Left lung (tissue), 10 donors: ENCODE data around the gene KLF11. TPM values are rescaled to one million over a fixed set of nuclear protein-coding genes. Genes with fewer than 3 reads are reported as not detected.
A peak's percentile ranks its signal among the peaks of the same experiment; 100 is the strongest.

Source experiments
- ATAC-seq: fragments of 200-7000 bp; cut with Tn5 transposase; one replicate; pipeline ENCODE4 v1.9.1; 2020; ENCODE audit warnings: moderate library complexity
- DNase-seq, 4 donors: peaks; one replicate each; pipeline ENCODE4 v3.0.0-alpha.2; 2013 to 2020
- H3K27ac ChIP-seq, 2 donors: fragments of 200-600 bp; sonication (generic) in 1 of 2; one replicate each; pipeline versions ENCODE4 v1.5.0 to v1.8.0; 2020 to 2021
- H3K27me3 ChIP-seq, 2 donors: fragments of 200-600 bp; sonication (generic) in 1 of 2; one replicate each; pipeline versions ENCODE4 v1.5.0 to v1.8.0; 2020 to 2021
- H3K36me3 ChIP-seq, 2 donors: fragments of 200-600 bp; sonication (generic) in 1 of 2; one replicate each; pipeline versions ENCODE4 v1.5.0 to v1.8.0; 2020 to 2021
- H3K4me1 ChIP-seq, 2 donors: fragments of 200-600 bp; one replicate each; pipeline ENCODE4 v1.8.0; 2021
- H3K4me3 ChIP-seq, 2 donors: fragments of 200-600 bp; sonication (generic) in 1 of 2; one replicate each; pipeline versions ENCODE4 v1.5.0 to v1.8.0; 2020 to 2021; ENCODE audit warnings: mild to moderate bottlenecking in 1 of 2
- H3K9me3 ChIP-seq, 2 donors: fragments of 200-600 bp; sonication (generic) in 1 of 2; one replicate each; pipeline versions ENCODE4 v1.5.0 to v1.8.0; 2020 to 2021
- intact Hi-C, 2 donors: fragments of 100-400 bp; cut with DNase I; formaldehyde crosslinking; loops; one replicate each; pipeline versions ENCODE4 v1.11.2 to v1.14.2; 2022
- polyA plus RNA-seq, 6 donors: library from polyadenylated mRNA; unstranded; fragments of 120-200 nt; gene quantifications; one replicate each; pipeline ENCODE4 v1.2.1, GENCODE V29; 2013; ENCODE audit not compliant: insufficient read length in 6 of 6
- total RNA-seq, 2 donors: library from RNA; stranded (reverse); fragmentation: NEBNext Ultra II Directional; extraction: Animal tissue kit (Norgen Biotek cat#: 25700); gene quantifications; one replicate each; pipeline ENCODE4 v1.2.1, GENCODE V29; 2021
- TF ChIP-seq, protein P1 (sequence below), 2 donors: fragments of 200-600 bp; sonication (generic) in 1 of 2; IDR thresholded peaks; one replicate each; pipeline versions ENCODE4 v1.5.0 to v1.8.0; 2021; ENCODE audit warnings: antibody characterized with exemption in 2 of 2
- donor health status: DM: no; HTN: yes; CAD: no.
- donor health status: DM: no; HTN: no; CAD: no.

KLF11 gene
- total and polyA plus RNA-seq, 8 donors = 15.7 to 23.0 (median 20.0) TPM

DNA sequence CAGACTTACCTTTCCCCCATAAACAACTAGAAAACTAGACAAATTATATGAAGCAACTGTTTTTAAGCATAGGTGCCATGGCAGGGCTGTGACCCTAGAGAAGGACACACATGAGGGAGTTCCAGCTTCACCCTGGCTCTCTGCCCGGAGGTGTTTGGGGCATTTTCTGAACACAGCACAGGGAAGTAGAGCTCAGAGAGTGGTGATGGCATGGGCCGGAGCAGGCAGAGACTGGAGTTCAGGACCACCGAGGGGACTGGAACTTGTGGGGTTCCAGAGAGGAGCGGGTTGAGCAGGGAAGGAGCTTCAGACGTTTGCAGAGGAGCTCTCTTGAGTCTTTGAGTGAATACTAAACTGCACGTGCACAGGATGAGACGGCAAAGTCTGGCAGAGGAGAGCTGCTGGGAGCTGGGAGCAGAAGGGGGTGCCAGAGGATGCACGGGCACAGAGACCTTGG is 26.5 kb upstream of the KLF11 start:
- intact Hi-C loops = no loop called here
- Histone ChIP-seq H3K4me1 (peaks cover 0 to 18% of the 10 kb centered on the region in 2 donors), H3K9me3 (no peaks in the 10 kb centered on the region), H3K36me3 (no peaks in the 10 kb centered on the region), H3K27me3 (no peaks in the 10 kb centered on the region), H3K4me3 (no peak overlapping the region), H3K27ac (no peak overlapping the region)
- DNase-seq (no peak), ATAC-seq (no peak)
- TF ChIP-seq, protein P1, sequence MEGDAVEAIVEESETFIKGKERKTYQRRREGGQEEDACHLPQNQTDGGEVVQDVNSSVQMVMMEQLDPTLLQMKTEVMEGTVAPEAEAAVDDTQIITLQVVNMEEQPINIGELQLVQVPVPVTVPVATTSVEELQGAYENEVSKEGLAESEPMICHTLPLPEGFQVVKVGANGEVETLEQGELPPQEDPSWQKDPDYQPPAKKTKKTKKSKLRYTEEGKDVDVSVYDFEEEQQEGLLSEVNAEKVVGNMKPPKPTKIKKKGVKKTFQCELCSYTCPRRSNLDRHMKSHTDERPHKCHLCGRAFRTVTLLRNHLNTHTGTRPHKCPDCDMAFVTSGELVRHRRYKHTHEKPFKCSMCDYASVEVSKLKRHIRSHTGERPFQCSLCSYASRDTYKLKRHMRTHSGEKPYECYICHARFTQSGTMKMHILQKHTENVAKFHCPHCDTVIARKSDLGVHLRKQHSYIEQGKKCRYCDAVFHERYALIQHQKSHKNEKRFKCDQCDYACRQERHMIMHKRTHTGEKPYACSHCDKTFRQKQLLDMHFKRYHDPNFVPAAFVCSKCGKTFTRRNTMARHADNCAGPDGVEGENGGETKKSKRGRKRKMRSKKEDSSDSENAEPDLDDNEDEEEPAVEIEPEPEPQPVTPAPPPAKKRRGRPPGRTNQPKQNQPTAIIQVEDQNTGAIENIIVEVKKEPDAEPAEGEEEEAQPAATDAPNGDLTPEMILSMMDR (IDR thresholded peaks at IDR 0.05) = no peak

DNA sequence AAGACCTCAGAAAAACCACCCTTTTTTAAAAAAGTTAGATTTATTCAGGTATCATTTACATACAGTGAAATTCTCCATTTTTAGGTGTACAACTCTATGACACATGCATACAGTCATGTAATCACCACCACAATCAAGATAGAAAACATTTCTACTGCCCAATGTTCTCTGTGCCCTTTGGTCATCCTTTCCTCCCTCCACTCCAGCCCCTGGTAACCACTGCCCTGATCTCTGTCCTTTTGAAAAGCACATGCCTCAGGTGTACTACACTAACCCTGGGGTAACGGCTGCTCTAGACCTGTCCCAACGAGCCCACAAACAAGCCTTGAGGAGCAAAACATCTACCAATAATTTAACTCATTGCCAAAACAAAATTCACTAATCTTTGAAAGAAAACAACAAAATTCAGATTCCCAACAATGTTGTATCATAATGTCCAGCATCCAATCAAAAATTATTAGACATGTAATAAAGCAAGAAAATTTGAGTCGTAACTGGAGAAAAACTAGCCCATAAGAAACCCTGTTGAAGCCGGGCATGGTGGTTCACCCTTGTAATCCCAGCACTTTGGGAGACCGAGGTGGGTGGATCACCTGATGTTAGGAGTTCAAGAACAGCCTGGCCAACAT is 25.9 kb upstream of the KLF11 start:
- Histone ChIP-seq H3K4me3 (no peak overlapping the region), H3K27me3 (no peaks in the 10 kb centered on the region), H3K4me1 (peaks cover 0 to 18% of the 10 kb centered on the region in 2 donors), H3K9me3 (no peaks in the 10 kb centered on the region), H3K27ac (no peak overlapping the region), H3K36me3 (no peaks in the 10 kb centered on the region)
- no peak for ATAC-seq
- no peak for DNase-seq
- TF ChIP-seq, protein P1 (IDR thresholded peaks at IDR 0.05) = no peak
- intact Hi-C loops = no loop called here

GRCh38 chr2:10019174-10019573 is 24.2 kb upstream of the KLF11 start:
- TF ChIP-seq, protein P1 (IDR thresholded peaks at IDR 0.05) = no peak
- no peak for DNase-seq
- H3K9me3 ChIP-seq = no peaks in the 10 kb centered on the region
- no peak overlapping the region for H3K4me3 ChIP-seq
- H3K36me3 ChIP-seq = no peaks in the 10 kb centered on the region
- ATAC-seq = peak; percentile 38
- intact Hi-C loops = no loop called here
- no peaks in the 10 kb centered on the region for H3K27me3 ChIP-seq
- H3K4me1 ChIP-seq = peaks cover 0 to 18% of the 10 kb centered on the region in 2 donors
- H3K27ac ChIP-seq = no peak overlapping the region

GRCh38 chr2:10019602-10020400 is 23.5 kb upstream of the KLF11 start:
- Histone ChIP-seq H3K36me3 (no peaks in the 10 kb centered on the region), H3K27ac (no peak overlapping the region), H3K4me1 (peaks cover 0 to 18% of the 10 kb centered on the region in 2 donors), H3K27me3 (no peaks in the 10 kb centered on the region), H3K4me3 (no peak overlapping the region), H3K9me3 (no peaks in the 10 kb centered on the region)
- intact Hi-C loops = no loop called here
- DNase-seq (no peak), ATAC-seq (peak; percentile 10)
- TF ChIP-seq, protein P1 (IDR thresholded peaks at IDR 0.05) = no peak

DNA sequence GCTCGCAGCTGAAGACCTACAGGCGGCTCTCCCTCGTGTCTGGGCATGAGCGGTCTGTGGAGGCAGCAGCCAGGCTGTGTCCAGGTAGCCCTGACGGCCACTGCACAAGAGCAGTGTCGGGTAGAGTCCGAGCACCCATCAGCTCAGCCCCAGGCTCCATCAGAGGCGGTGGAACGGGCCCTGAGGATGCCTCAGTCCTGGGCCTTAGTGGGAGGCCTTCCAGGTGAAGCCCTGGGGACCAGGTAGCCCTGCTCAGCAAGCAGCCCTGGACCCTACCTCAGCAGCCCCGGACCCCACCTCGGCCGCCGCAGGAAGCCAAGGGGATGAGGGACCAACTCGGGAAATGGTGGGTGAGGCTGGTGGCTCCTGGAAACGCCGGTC is 21.3 kb upstream of the KLF11 start:
- TF ChIP-seq, protein P1 (IDR thresholded peaks at IDR 0.05) = no peak
- H3K27me3 ChIP-seq = no peaks in the 10 kb centered on the region
- H3K4me3 ChIP-seq = no peak overlapping the region
- intact Hi-C loops = no loop called here
- no peak overlapping the region for H3K27ac ChIP-seq
- peaks cover 0 to 18% of the 10 kb centered on the region in 2 donors for H3K4me1 ChIP-seq
- DNase-seq (no peak), ATAC-seq (no peak)
- H3K36me3 ChIP-seq = no peaks in the 10 kb centered on the region
- no peaks in the 10 kb centered on the region for H3K9me3 ChIP-seq
